ENCODE data around the gene ABI1. TPM values are rescaled to one million over a fixed set of nuclear protein-coding genes. Genes with fewer than 3 reads are reported as not detected.

The ABI1 gene
- total and polyA plus RNA-seq, 4 donors, result 10.7 to 18.3 (median 14.3) TPM

DNA sequence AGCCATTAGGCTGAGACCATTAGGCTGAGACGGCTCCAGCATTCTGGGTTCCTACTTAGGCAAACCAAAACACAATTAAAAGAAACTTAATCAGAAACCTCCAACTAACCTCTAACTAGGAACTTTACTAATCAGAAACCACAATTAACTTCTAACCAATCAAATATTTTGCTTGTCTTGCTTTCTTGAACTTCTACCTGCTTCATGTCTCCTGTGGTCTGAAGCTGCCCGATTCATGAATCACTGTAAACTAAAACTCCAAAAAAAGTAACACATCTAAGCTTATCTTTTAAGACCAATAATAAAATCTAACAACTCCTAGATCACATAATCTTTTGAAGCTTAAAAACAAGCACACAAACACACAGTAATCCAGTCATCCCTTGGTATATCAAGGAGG is 87.1 kb downstream of the ABI1 start:
- Histone ChIP-seq H3K4me1 (ENCODE audit: control insufficient read depth in 4 of 4, insufficient read depth in 4 of 4, low read length in 3 of 4) (no peaks in the 10 kb centered on the region), H3K27ac (ENCODE audit: low read depth in 1 of 2, low read length in 2 of 2) (no peak overlapping the region), H3K36me3 (ENCODE audit: control insufficient read depth in 4 of 4, insufficient read depth in 3 of 4, low read depth in 1 of 4, low read length in 3 of 4) (peaks cover 0 to 2% (median 0%) of the 10 kb centered on the region in 4 donors), H3K9me3 (ENCODE audit: control insufficient read depth in 4 of 4, low read length in 3 of 4) (no peaks in the 10 kb centered on the region), H3K27me3 (ENCODE audit: control insufficient read depth in 4 of 4, insufficient read depth in 4 of 4, low read length in 3 of 4) (no peaks in the 10 kb centered on the region), H3K4me3 (ENCODE audit: low read depth in 1 of 3, low read length in 3 of 3) (no peak overlapping the region), H3K9ac (ENCODE audit: low read depth in 1 of 2, low read length in 2 of 2) (no peak overlapping the region)
- no peak for DNase-seq (ENCODE audit: low spot score)
- no peak for TF ChIP-seq SP1 (IDR thresholded peaks at IDR 0.05)
- TF ChIP-seq TAF1 (conservative IDR thresholded peaks at IDR 0.05), result no peak
- TF ChIP-seq JUND (IDR thresholded peaks at IDR 0.05), result no peak
- no peak for TF ChIP-seq NR2F2 (IDR thresholded peaks at IDR 0.05)
- TF ChIP-seq, protein P1, sequence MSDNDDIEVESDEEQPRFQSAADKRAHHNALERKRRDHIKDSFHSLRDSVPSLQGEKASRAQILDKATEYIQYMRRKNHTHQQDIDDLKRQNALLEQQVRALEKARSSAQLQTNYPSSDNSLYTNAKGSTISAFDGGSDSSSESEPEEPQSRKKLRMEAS (IDR thresholded peaks at IDR 0.05), result no peak
- TF ChIP-seq EGR1 (IDR thresholded peaks at IDR 0.05; ENCODE audit: low read depth in 2 of 2), result no peak
- TF ChIP-seq HNF4A (conservative IDR thresholded peaks at IDR 0.05), result no peak
- TF ChIP-seq, protein P2, sequence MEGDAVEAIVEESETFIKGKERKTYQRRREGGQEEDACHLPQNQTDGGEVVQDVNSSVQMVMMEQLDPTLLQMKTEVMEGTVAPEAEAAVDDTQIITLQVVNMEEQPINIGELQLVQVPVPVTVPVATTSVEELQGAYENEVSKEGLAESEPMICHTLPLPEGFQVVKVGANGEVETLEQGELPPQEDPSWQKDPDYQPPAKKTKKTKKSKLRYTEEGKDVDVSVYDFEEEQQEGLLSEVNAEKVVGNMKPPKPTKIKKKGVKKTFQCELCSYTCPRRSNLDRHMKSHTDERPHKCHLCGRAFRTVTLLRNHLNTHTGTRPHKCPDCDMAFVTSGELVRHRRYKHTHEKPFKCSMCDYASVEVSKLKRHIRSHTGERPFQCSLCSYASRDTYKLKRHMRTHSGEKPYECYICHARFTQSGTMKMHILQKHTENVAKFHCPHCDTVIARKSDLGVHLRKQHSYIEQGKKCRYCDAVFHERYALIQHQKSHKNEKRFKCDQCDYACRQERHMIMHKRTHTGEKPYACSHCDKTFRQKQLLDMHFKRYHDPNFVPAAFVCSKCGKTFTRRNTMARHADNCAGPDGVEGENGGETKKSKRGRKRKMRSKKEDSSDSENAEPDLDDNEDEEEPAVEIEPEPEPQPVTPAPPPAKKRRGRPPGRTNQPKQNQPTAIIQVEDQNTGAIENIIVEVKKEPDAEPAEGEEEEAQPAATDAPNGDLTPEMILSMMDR (IDR thresholded peaks at IDR 0.05; ENCODE audit: low read depth, low read length, missing input control), result no peak
- TF ChIP-seq, protein P3, sequence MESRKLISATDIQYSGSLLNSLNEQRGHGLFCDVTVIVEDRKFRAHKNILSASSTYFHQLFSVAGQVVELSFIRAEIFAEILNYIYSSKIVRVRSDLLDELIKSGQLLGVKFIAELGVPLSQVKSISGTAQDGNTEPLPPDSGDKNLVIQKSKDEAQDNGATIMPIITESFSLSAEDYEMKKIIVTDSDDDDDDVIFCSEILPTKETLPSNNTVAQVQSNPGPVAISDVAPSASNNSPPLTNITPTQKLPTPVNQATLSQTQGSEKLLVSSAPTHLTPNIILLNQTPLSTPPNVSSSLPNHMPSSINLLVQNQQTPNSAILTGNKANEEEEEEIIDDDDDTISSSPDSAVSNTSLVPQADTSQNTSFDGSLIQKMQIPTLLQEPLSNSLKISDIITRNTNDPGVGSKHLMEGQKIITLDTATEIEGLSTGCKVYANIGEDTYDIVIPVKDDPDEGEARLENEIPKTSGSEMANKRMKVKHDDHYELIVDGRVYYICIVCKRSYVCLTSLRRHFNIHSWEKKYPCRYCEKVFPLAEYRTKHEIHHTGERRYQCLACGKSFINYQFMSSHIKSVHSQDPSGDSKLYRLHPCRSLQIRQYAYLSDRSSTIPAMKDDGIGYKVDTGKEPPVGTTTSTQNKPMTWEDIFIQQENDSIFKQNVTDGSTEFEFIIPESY (IDR thresholded peaks at IDR 0.05), result no peak
- TF ChIP-seq YY1 (IDR thresholded peaks at IDR 0.05), result no peak
- WGBS, result 94% methylated on average over 2 of the region's 2 CpGs

DNA sequence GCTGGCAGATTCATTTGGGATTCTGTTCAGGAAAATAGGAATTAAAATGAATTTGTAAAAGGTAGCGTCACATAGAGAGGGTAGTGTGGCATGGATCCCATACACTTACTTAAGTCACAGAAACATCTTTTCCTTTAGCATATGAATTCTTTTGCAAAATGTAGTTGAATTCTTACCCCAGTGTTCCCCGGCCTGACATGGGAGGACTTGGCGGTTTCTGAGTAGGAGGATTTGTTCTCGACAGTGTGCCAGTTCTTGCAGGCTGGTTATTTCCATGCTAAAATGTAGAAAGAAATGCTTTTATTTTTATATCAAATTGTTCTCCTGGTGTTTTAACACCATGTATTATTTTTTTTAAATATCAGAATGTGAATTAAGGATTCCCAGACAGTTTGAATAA is 90.7 kb downstream of the ABI1 start:
- 98% methylated on average over 4 of the region's 4 CpGs for WGBS
- Histone ChIP-seq H3K36me3 (ENCODE audit: control insufficient read depth in 4 of 4, insufficient read depth in 3 of 4, low read depth in 1 of 4, low read length in 3 of 4) (peaks cover 0 to 3% (median 2%) of the 10 kb centered on the region in 4 donors), H3K9me3 (ENCODE audit: control insufficient read depth in 4 of 4, low read length in 3 of 4) (no peaks in the 10 kb centered on the region), H3K9ac (ENCODE audit: low read depth in 1 of 2, low read length in 2 of 2) (no peak overlapping the region), H3K4me1 (ENCODE audit: control insufficient read depth in 4 of 4, insufficient read depth in 4 of 4, low read length in 3 of 4) (no peaks in the 10 kb centered on the region), H3K27ac (ENCODE audit: low read depth in 1 of 2, low read length in 2 of 2) (no peak overlapping the region), H3K27me3 (ENCODE audit: control insufficient read depth in 4 of 4, insufficient read depth in 4 of 4, low read length in 3 of 4) (no peaks in the 10 kb centered on the region), H3K4me3 (ENCODE audit: low read depth in 1 of 3, low read length in 3 of 3) (no peak overlapping the region)
- no peak for DNase-seq (ENCODE audit: low spot score)
- TF ChIP-seq HNF4A (conservative IDR thresholded peaks at IDR 0.05), result no peak
- TF ChIP-seq, protein P4, sequence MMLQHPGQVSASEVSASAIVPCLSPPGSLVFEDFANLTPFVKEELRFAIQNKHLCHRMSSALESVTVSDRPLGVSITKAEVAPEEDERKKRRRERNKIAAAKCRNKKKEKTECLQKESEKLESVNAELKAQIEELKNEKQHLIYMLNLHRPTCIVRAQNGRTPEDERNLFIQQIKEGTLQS (IDR thresholded peaks at IDR 0.05), result no peak

DNA sequence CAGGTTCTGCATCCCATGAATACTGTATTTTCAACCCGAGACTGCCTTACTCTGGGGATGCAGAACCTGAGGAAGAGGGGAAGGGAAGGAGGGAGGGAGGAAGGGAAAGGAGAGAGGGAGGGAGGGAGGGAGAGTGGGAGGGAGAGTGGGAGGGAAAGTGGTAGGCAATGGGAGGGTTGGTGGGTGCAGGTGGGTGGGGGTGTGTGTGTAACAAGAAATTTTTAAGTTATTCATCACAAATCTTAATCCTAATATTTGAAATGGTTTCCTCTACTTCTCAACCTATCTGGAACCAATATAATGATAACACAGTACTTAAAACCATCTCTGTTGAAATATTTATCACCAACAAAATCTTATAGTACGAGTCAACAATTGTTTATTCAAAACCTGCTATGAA is 95.2 kb downstream of the ABI1 start:
- Histone ChIP-seq H3K4me3 (ENCODE audit: low read depth in 1 of 3, low read length in 3 of 3) (no peak overlapping the region), H3K36me3 (ENCODE audit: control insufficient read depth in 4 of 4, insufficient read depth in 3 of 4, low read depth in 1 of 4, low read length in 3 of 4) (peaks cover 3 to 11% (median 5%) of the 10 kb centered on the region in 4 donors), H3K9ac (ENCODE audit: low read depth in 1 of 2, low read length in 2 of 2) (no peak overlapping the region), H3K4me1 (ENCODE audit: control insufficient read depth in 4 of 4, insufficient read depth in 4 of 4, low read length in 3 of 4) (no peaks in the 10 kb centered on the region), H3K9me3 (ENCODE audit: control insufficient read depth in 4 of 4, low read length in 3 of 4) (no peaks in the 10 kb centered on the region), H3K27me3 (ENCODE audit: control insufficient read depth in 4 of 4, insufficient read depth in 4 of 4, low read length in 3 of 4) (no peaks in the 10 kb centered on the region), H3K27ac (ENCODE audit: low read depth in 1 of 2, low read length in 2 of 2) (no peak overlapping the region)
- no peak for TF ChIP-seq RXRA (IDR thresholded peaks at IDR 0.05)
- TF ChIP-seq HNF4A (conservative IDR thresholded peaks at IDR 0.05), result no peak
- no peak for TF ChIP-seq SP1 (IDR thresholded peaks at IDR 0.05)
- TF ChIP-seq RAD21 (IDR thresholded peaks at IDR 0.05), result no peak
- TF ChIP-seq NR2F2 (IDR thresholded peaks at IDR 0.05), result no peak
- no peak for TF ChIP-seq EGR1 (IDR thresholded peaks at IDR 0.05; ENCODE audit: low read depth in 2 of 2)
- TF ChIP-seq, protein P2 (IDR thresholded peaks at IDR 0.05; ENCODE audit: low read depth, low read length, missing input control), result no peak
- TF ChIP-seq, protein P3 (IDR thresholded peaks at IDR 0.05), result no peak
- no peak for DNase-seq (ENCODE audit: low spot score)
- WGBS, result 97% methylated on average over 2 of the region's 2 CpGs

All from liver (tissue), 9 donors.